ENCODE results near the gene OCEL1. TPM values are rescaled to one million over a fixed set of nuclear protein-coding genes. Genes with fewer than 3 reads are reported as not detected.
"Not testable (repeated sequence)": the region's sequence is repeated elsewhere in the genome, so short reads cannot be mapped to it uniquely, and the experiment has no call there.

OCEL1 gene
- total RNA-seq, 2 experiments from 2014 or later, result 10.2 to 29.5 TPM

DNA sequence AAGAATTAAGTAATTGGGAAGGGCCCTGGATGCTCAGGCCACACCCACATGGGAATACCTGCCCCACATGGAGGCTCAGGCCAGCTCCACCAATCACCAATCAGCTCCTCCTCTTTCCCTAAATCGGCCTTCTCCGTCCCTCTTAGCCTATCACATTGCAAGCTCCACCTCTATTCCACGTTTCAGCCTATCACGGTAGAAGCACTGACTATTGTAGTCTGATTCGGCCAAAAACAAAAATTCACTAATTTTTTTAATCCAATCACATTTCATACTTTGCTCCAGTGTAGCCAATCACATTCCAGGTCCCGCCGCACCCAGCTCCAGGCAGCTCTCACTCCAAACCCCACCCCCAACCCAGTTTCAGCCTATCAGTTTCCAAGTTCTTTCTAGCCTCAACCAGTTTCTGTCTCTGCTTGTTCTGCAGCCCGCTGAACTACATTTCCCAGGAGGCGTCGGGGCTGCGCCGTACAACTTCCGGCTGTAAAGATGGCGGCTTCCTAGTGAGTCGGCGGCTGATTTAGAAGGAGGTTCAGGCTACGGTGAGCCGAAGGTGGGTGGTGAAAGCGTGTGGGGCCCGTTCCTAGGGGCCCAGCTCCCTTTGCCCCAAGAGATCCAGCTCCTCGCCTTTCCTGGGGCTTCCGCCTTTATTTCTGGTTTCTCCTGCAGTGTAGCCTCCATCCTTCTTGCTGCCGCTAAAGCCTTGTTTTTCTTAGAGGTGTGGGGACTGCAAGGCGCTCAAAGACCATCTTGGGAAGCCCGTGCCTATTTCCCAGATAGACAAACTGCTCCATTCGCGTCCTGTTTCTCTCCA is 41.2 kb downstream of the OCEL1 start, which contains the start of gene BABAM1:
Gene BABAM1, plus strand, starts transcription at position 469 of the 814 bp plus-strand sequence. CDS start 1,364 bp downstream, outside the sequence.
- DNase-seq (ENCODE audit: low spot score), result peak; percentile 99
- H3K27ac ChIP-seq (ENCODE audit: low read depth, low read length, poor library complexity, severe bottlenecking), result peak within 1 kb of the TSS; percentile 83
- no peaks in the 10 kb centered on the region for H4K20me1 ChIP-seq (ENCODE audit: insufficient read depth, low read length)
- H3K9me3 ChIP-seq (ENCODE audit: low read length), result no peaks in the 10 kb centered on the region
- CTCF ChIA-PET (ENCODE audit: unreplicated experiment), result interaction anchor here (0.7 to 1.2 kb wide), 3 partner anchors 12 to 15 kb away, joined by 3 to 4 read pairs (median 4); partner anchors contain the start of gene ANKLE1
- peak within 1 kb of the TSS; percentile 82 for H2AFZ ChIP-seq (ENCODE audit: low read length)
- TF ChIP-seq EZH2phosphoT487 (IDR thresholded peaks at IDR 0.05; ENCODE audit: borderline replicate concordance, low read depth, low read length), result no peak
- TF ChIP-seq, protein P1, sequence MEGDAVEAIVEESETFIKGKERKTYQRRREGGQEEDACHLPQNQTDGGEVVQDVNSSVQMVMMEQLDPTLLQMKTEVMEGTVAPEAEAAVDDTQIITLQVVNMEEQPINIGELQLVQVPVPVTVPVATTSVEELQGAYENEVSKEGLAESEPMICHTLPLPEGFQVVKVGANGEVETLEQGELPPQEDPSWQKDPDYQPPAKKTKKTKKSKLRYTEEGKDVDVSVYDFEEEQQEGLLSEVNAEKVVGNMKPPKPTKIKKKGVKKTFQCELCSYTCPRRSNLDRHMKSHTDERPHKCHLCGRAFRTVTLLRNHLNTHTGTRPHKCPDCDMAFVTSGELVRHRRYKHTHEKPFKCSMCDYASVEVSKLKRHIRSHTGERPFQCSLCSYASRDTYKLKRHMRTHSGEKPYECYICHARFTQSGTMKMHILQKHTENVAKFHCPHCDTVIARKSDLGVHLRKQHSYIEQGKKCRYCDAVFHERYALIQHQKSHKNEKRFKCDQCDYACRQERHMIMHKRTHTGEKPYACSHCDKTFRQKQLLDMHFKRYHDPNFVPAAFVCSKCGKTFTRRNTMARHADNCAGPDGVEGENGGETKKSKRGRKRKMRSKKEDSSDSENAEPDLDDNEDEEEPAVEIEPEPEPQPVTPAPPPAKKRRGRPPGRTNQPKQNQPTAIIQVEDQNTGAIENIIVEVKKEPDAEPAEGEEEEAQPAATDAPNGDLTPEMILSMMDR (conservative IDR thresholded peaks at IDR 0.05; ENCODE audit: low read length), result no peak
- H3K4me2 ChIP-seq (ENCODE audit: low read length), result peak within 1 kb of the TSS; percentile 94
- H3K79me2 ChIP-seq (ENCODE audit: insufficient read depth, low read depth, low read length), result peaks cover 17% of the 10 kb centered on the region
- no peaks in the 10 kb centered on the region for H3K9me2 ChIP-seq (ENCODE audit: insufficient read depth, low read length)
- intact Hi-C loops (cut with micrococcal nuclease; ENCODE audit: unreplicated experiment), result no loop called here
- no TSS peak for BruUV-seq (replicated peaks)
- peak within 1 kb of the TSS; percentile 99 for H3K4me3 ChIP-seq (ENCODE audit: low read depth, low read length, poor library complexity, severe bottlenecking)
- peaks cover 41% of the 10 kb centered on the region for H3K4me1 ChIP-seq (ENCODE audit: insufficient read depth, low read length, poor library complexity, severe bottlenecking)
- POLR2A ChIA-PET, result interaction anchor here (0.5 to 2.3 kb wide), 17 partner anchors 9 to 821 kb away, joined by 3 to 28 read pairs (median 5); partner anchors contain the start of genes ANKLE1, BST2, DDA1 and USE1
- H3K36me3 ChIP-seq (ENCODE audit: insufficient read depth, low read length), result peaks cover 25% of the 10 kb centered on the region

GRCh38 chr19:17268754-17269153 is 42.7 kb downstream of the OCEL1 start:
- Histone ChIP-seq H3K4me3 (ENCODE audit: low read depth, low read length, poor library complexity, severe bottlenecking) (no peak overlapping the region), H3K4me2 (ENCODE audit: low read length) (0 out of 2 replicates have a peak overlapping the region, but pooled peaks have one; percentile 94), H3K4me1 (ENCODE audit: insufficient read depth, low read length, poor library complexity, severe bottlenecking) (peaks cover 40% of the 10 kb centered on the region), H3K9me3 (ENCODE audit: low read length) (no peaks in the 10 kb centered on the region), H3K79me2 (ENCODE audit: insufficient read depth, low read depth, low read length) (peaks cover 17% of the 10 kb centered on the region), H2AFZ (ENCODE audit: low read length) (no peak overlapping the region), H3K9me2 (ENCODE audit: insufficient read depth, low read length) (no peaks in the 10 kb centered on the region), H3K27ac (ENCODE audit: low read depth, low read length, poor library complexity, severe bottlenecking) (no peak overlapping the region), H3K36me3 (ENCODE audit: insufficient read depth, low read length) (peaks cover 35% of the 10 kb centered on the region), H4K20me1 (ENCODE audit: insufficient read depth, low read length) (no peaks in the 10 kb centered on the region)
- ChIA-PET POLR2A (no interaction called here), CTCF (ENCODE audit: unreplicated experiment) (no interaction called here)
- intact Hi-C loops (cut with micrococcal nuclease; ENCODE audit: unreplicated experiment), result no loop called here
- no peak for DNase-seq (ENCODE audit: low spot score)
- BruUV-seq (replicated peaks), result no TSS peak
- TF ChIP-seq, protein P1 (conservative IDR thresholded peaks at IDR 0.05; ENCODE audit: low read length), result no peak
- TF ChIP-seq EZH2phosphoT487 (IDR thresholded peaks at IDR 0.05; ENCODE audit: borderline replicate concordance, low read depth, low read length), result no peak

GRCh38 chr19:17274892-17275291 is 48.9 kb downstream of the OCEL1 start:
- intact Hi-C loops (cut with micrococcal nuclease; ENCODE audit: unreplicated experiment); H4K20me1 ChIP-seq (ENCODE audit: insufficient read depth, low read length); H3K27ac ChIP-seq (ENCODE audit: low read depth, low read length, poor library complexity, severe bottlenecking); H3K4me2 ChIP-seq (ENCODE audit: low read length); H3K9me2 ChIP-seq (ENCODE audit: insufficient read depth, low read length); H2AFZ ChIP-seq (ENCODE audit: low read length); POLR2A ChIA-PET; BruUV-seq (replicated peaks); H3K9me3 ChIP-seq (ENCODE audit: low read length); DNase-seq (ENCODE audit: low spot score); H3K4me3 ChIP-seq (ENCODE audit: low read depth, low read length, poor library complexity, severe bottlenecking); H3K4me1 ChIP-seq (ENCODE audit: insufficient read depth, low read length, poor library complexity, severe bottlenecking); H3K79me2 ChIP-seq (ENCODE audit: insufficient read depth, low read depth, low read length); CTCF ChIA-PET (ENCODE audit: unreplicated experiment): not testable (repeated sequence)
- H3K36me3 ChIP-seq (ENCODE audit: insufficient read depth, low read length), result peaks cover 83% of the 10 kb centered on the region

All from OCI-LY7 (cell line).